H1 (cell line): ENCODE data around the gene ARHGAP10.

ENCODE experiments used
- CEBPB ChIP-seq: IDR thresholded peaks from 2 replicates; pipeline ENCODE4 v1.6.1; 2012; ENCODE audit warnings: low read depth, low read length
- CTCF ChIP-seq, 3 experiments: IDR thresholded peaks; 1 replicate in 2 of 3; 2 replicates in 1 of 3; pipeline versions ENCODE4 v1.5.1 to v1.6.1; 2011; ENCODE audit warnings: low read length in 3 of 3, mild to moderate bottlenecking in 3 of 3, inconsistent platforms in 2 of 3, low read depth in 1 of 3, moderate library complexity in 1 of 3; ENCODE audit not compliant: insufficient read depth in 1 of 3; ENCODE audit errors: control extremely low read depth in 1 of 3
- TAF1 ChIP-seq: IDR thresholded peaks from 2 replicates; pipeline ENCODE4 v1.6.1; 2011; ENCODE audit warnings: mild to moderate bottlenecking, low read depth, low read length

DNA sequence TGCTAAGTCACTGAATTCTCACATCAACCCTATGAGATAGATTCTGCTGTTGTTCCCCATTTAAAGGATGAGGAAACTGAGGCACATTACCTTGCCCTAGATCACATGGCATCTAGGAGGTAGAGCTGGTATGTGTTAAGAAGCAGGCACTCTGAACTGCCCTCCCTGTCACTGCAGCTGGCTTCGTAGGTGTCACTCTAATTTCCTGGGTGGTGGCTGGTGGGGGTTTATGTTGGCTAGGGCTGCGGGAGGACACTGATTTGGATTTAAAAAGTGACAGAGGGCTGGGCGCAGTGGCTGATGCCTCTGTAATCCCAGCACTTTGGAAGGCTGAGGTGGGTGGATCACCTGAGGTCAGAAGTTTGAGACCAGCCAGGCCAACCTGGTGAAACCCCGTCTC lies 93.0 kb downstream of the ARHGAP10 start:
- TF ChIP-seq CEBPB (no peak), TAF1 (no peak), CTCF (IDR thresholded peaks at IDR 0.05; ENCODE audit: control extremely low read depth in 1 of 3, insufficient read depth in 1 of 3, low read depth in 1 of 3, low read length in 3 of 3) (no peak)
